GM19328 (cell line): ENCODE data around the gene KRIT1.
"Not testable (repeated sequence)": the region's sequence is repeated elsewhere in the genome, so short reads cannot be mapped to it uniquely, and the experiment has no call there.

Experiments used
- ATAC-seq: cut with Tn5 transposase; IDR thresholded peaks from one replicate; pipeline ENCODE4 v1.9.1; 2021; ENCODE audit warnings: mild to moderate bottlenecking, moderate library complexity; ENCODE audit not compliant: unreplicated experiment

The KRIT1 gene

DNA sequence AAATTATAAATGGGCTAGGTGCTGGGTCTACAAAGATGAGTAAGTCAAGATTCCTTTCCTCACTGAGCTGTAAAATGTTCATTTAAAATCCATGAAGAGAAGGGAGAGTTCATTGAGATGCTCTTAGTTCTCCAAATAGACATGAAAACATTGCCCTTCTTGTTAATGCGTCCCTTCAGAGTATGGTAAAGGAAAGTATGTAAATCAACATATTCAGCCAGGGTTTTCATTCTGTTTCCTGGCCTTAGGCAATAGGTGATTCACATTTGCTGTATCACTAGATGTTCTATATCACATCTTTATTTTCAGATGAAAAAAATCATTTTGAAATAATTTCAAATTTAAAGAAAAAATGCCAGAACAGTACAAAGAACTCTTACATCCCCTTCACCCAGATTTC lies 5.5 kb upstream of the KRIT1 start:
- ATAC-seq: no peak

- no peak for ATAC-seq
Measured at GRCh38 chr7:92250603-92251002, 4.9 kb upstream of the KRIT1 start.

- peak; percentile 25 for ATAC-seq
Measured at GRCh38 chr7:92246360-92247101, 817 bp upstream of the KRIT1 start.

DNA sequence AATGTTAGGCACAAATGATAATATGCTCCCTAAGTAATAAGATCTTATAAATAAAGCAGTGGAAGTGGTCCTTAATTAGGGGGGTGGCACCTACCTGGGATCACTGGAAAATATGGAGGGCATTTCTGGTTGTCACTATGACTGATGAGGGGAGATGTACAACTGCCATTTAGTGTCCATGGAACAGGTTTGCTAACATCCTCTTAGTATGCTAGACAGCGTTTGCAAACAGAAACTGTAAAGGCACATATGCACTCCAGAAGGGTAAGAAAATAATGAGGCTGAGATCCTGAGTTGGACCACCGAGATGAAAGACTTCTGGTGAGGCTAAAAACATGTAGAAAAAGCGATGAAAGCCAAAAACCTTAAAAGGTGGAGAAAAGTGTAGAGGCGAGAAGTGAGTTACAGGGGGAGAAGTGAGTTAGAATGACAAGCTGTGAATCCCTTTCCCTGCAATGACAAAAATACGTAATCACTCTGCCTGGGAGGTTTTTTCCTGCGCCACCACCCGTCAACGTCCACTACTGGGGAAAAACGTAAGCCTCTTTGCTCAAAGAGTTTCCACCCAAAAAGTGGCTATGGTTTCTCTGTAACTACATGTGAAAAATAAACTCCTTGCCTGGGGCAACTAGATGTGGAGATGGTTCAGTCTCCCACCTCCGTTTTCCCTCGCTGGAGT lies 767 bp downstream of the KRIT1 start:
- ATAC-seq: no peak

DNA sequence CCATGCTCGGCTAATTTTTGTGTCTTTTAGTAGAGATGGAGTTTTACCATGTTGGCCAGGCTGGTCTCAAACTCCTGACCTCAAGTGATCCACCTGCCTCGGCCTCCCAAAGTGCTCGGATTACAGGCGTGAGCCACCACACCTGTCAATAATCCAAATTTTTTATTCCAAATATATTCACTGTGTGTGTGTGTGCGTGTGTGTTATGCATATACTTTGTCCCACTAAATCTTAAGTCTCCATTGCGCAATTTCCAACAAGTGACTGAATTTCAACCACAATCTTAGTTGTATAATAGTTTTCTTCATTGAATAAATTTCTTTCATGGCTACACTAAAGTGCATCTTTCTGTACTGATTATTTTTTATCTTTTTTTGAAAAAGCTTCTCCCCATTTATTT lies 2.7 kb downstream of the KRIT1 start:
- no peak for ATAC-seq

DNA sequence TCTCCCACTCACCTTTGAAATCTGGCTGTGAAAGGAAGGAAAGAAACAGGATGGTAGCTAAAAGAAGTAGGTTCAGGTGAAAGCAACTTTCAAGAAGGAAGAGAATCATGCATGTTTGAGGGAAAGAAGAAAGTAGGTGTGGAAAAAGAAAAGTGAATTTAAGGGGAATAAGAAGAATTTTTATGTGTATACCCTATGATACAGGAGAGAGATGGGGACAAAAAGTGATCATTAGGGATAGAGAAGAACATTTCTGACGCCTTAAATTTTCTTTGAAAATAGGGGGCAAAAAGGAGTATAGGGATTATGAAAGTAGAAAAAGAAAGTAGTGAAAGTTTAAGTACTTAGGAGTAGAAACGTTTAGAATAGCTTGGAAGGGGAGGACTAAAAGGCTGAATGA lies 15.2 kb downstream of the KRIT1 start:
- ATAC-seq: no peak

DNA sequence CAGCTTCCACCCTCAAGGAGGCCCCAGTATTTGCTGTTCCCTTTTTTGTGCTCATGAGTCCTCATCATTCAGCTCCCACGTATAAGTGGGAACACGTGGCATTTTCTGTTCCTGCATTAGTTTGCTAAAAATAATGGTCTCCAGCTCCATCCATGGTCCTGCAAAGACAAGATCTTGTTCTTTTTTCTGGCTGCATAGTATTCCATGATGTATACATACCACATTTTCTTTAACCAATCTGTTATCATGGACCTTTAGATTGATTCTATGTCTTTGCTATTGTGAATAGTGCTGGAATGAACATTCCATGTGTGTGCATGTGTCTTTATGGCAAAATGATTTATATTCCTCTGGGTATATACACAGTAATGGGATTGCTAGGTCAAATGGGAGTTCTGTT lies 17.0 kb downstream of the KRIT1 start:
- no peak for ATAC-seq

- ATAC-seq: no peak
Measured at GRCh38 chr7:92228100-92228499, 17.6 kb downstream of the KRIT1 start.

DNA sequence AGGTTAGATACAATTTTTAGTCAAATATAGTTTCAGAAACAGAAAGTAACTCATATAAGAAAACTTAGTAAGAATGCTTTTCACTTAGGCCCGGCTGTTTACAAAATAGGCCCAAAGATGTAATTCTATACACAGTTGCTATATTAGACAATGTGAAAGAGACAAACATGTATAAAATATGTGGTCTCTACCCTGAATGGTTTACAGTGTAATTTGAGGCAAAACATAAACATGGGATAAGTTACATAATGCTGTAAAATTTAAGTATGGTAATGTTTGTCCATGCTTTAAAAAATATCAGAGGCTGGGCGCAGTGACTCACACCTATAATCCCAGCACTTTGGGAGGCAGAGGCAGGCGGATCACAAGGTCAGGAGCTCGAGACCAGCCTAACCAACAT lies 18.7 kb downstream of the KRIT1 start:
- ATAC-seq: no peak

DNA sequence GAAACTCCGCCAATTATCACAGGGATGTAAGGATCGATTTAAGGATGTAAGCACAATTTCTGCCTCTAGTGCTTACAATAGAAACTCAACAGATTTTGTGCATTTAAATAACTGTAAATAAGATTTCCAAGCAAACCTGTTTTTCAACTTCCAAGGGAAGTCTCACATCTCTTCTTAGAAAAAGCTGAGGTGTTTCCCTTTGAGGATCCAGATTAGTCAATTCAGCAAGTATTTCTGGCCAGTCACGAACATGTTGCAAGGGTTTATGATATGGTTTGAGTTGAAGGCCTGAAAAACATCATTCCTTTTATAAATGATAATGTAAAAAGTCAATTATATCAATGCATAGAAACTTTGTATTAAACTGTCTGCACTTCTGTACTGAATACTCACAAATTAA lies 23.9 kb downstream of the KRIT1 start:
- ATAC-seq: no peak

- no peak for ATAC-seq
Measured at GRCh38 chr7:92206672-92207071, 39.0 kb downstream of the KRIT1 start.

- ATAC-seq: no peak
Measured at GRCh38 chr7:92205987-92206386, 39.7 kb downstream of the KRIT1 start.

DNA sequence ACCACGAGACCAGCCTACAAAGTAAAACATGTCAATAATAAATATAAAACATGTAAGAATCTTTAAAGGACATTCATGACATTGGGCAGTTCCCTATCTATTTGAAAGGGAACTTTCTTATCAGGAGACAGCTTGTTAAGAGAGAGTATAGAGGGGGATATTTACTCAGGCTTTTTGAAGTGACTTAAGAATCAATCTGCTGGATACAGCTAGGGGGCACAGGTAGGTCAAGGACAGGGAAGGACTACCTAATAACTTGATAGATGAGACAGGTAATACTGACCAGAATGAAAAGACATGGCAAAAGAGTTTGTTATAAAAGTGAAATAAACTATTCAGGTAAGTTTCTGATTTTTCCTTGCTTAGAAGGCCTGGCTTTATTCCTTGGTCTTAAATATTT lies 44.9 kb downstream of the KRIT1 start:
- no peak for ATAC-seq

GRCh38 chr7:92192326-92192725 lies 53.4 kb downstream of the KRIT1 start:
- no peak for ATAC-seq

- not testable (repeated sequence) for ATAC-seq
Measured at GRCh38 chr7:92189246-92189645, 56.5 kb downstream of the KRIT1 start.

DNA sequence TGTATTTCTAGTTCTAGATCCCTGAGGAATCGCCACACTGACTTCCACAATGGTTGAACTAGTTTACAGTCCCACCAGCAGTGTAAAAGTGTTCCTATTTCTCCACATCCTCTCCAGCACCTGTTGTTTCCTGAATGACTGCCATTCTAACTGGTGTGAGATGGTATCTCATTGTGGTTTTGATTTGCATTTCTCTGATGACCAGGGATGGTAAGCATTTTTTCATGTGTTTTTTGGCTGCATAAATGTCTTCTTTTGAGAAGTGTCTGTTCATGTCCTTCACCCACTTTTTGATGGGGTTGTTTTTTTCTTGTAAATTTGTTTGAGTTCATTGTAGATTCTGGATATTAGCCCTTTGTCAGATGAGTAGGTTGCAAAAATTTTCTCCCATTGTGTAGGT lies 61.4 kb downstream of the KRIT1 start:
- ATAC-seq: not testable (repeated sequence)

GRCh38 chr7:92178928-92179924 lies 66.5 kb downstream of the KRIT1 start, which contains the start of gene LRRD1:
Gene LRRD1 (minus strand): TSS chr7:92179142. CDS start chr7:92165202, 13,940 bp downstream.
- ATAC-seq: peak; percentile 99

GRCh38 chr7:92177362-92177761 lies 68.4 kb downstream of the KRIT1 start:
- ATAC-seq: no peak

DNA sequence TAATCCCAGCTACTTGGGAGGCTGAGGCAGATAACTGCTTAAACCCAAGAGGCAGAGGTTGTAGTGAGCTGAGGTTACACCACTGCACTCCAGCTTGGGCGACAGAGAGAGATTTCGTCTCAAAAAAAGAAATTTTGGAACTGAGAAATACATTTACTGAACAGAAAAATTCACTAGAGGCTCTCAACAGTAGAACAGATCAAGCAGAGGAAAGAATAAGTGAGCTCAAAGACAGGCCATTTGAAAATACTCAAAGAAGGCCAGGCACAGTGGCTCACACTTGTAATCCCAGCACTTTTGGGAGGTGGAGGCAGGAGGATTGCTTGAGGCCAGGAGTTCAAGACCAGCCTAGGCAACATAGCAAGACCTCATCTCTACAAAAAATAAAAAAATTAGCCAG lies 76.2 kb downstream of the KRIT1 start:
- ATAC-seq: not testable (repeated sequence)

DNA sequence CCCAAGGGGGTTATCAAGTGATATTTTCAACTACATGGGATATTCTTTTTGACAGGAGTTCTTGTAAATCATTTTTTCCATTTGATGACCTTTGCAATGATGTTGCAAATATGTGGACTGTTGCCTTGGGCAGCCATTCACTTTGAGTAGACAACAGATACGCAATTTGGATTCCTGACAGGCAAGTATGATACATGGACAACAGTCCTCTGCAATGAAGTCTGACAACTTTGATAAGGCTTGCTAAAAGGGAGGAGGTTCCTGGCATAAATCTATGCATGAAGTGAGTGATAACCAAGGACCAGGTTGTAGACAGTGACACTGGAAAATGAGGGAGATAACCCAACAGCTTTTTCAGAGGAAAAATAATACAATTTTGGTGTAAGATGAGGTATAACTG lies 84.4 kb downstream of the KRIT1 start:
- ATAC-seq: no peak
